Astrocyte (in vitro differentiated cells and primary cell): Measurements from ENCODE around the gene SPAG5.

Source experiments
- CTCF ChIP-seq: IDR thresholded peaks from 2 replicates; pipeline ENCODE4 v1.5.1; 2011; ENCODE audit warnings: low read depth, mild to moderate bottlenecking, inconsistent platforms, low read length, moderate library complexity; ENCODE audit not compliant: insufficient read depth
- EZH2 ChIP-seq: IDR thresholded peaks from 2 replicates; pipeline ENCODE4 v1.6.1; 2012; ENCODE audit warnings: mild to moderate bottlenecking, low read length, inconsistent platforms; ENCODE audit not compliant: insufficient read depth

GRCh38 chr17:28615260-28615940 lies 16.6 kb upstream of the SPAG5 start:
- no peak for TF ChIP-seq CTCF
- TF ChIP-seq EZH2: no peak
